Astrocyte of the cerebellum (primary cell): ENCODE results near the gene TP63.

ENCODE experiments used
- DNase-seq: peaks from one replicate; pipeline ENCODE4 v3.0.0-alpha.2; 2011; ENCODE audit warnings: low read depth
- H3K4me3 ChIP-seq: 2 replicates; pipeline ENCODE4 v1.5.1; 2011; ENCODE audit warnings: mild to moderate bottlenecking, low read depth, low read length, moderate library complexity
- in situ Hi-C: cut with HindIII; loops from 2 replicates; pipeline ENCODE4 v1.10.0; 2017; ENCODE audit warnings: low sequenced_read_pairs
- TF ChIP-seq, protein P1 (sequence below): IDR thresholded peaks from 2 replicates; pipeline ENCODE4 v1.5.1; 2012; ENCODE audit warnings: low read length, low read depth, moderate library complexity, mild to moderate bottlenecking; ENCODE audit errors: missing control alignments

TP63 gene

GRCh38 chr3:189698811-189699210, 67.6 kb downstream of the TP63 start:
- TF ChIP-seq, protein P1, sequence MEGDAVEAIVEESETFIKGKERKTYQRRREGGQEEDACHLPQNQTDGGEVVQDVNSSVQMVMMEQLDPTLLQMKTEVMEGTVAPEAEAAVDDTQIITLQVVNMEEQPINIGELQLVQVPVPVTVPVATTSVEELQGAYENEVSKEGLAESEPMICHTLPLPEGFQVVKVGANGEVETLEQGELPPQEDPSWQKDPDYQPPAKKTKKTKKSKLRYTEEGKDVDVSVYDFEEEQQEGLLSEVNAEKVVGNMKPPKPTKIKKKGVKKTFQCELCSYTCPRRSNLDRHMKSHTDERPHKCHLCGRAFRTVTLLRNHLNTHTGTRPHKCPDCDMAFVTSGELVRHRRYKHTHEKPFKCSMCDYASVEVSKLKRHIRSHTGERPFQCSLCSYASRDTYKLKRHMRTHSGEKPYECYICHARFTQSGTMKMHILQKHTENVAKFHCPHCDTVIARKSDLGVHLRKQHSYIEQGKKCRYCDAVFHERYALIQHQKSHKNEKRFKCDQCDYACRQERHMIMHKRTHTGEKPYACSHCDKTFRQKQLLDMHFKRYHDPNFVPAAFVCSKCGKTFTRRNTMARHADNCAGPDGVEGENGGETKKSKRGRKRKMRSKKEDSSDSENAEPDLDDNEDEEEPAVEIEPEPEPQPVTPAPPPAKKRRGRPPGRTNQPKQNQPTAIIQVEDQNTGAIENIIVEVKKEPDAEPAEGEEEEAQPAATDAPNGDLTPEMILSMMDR, result no peak
- H3K4me3 ChIP-seq, result no peak overlapping the region
- in situ Hi-C loops, result no loop called here
- no peak for DNase-seq

- in situ Hi-C loops, result no loop called here
- TF ChIP-seq, protein P1, result no peak
- DNase-seq, result no peak
- H3K4me3 ChIP-seq, result no peak overlapping the region
Measured at GRCh38 chr3:189699885-189700284, 68.7 kb downstream of the TP63 start.

DNA sequence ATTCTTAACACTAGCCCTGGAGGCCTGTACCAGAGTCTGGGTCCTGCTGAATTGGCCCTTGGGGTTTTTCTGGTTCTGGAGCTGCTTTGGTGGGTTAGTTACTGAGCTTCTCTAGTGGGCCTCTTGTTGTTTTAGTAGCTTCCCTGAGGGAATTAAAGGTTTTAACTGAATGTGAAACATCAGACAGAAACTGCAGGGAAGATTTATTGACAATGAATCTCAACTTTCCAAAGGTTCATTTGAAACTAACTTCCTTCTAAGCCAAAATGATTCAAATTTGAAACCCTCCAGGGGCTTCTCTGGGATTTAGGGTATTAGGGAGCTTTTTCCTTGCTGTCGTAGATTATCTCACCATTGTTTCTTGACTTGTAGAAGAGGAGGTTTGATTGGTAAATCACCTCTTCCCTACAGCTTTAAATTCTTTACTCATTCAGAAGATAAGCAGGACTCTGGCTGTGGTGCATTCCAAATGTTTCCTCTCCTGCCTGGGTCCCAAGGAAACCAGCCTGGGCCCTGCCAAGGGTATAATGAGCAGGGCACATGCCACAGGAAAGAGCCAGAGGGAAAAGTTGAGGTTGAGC, 71.0 kb downstream of the TP63 start:
- DNase-seq, result no peak
- H3K4me3 ChIP-seq, result no peak overlapping the region
- in situ Hi-C loops, result no loop called here
- TF ChIP-seq, protein P1, result no peak

DNA sequence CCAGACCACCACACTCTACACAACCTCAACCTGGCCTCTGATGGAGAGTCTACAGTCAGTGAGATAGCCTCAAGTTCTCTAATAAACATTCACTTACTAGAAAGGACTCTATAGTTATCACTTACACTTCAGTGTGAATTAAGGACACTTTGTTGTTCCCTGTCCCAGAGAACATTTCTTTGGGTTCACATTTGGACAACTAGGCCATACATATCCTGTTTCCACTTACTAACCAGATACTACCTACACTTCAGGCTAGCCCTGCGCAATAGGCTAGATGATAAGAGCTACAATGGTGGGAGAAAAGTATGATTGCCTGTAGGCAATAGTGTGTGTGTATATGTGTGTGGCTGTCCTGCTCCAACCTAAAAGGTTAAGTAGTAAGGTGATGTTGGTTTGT, 72.7 kb downstream of the TP63 start:
- in situ Hi-C loops, result no loop called here
- no peak overlapping the region for H3K4me3 ChIP-seq
- DNase-seq, result no peak
- TF ChIP-seq, protein P1, result no peak

DNA sequence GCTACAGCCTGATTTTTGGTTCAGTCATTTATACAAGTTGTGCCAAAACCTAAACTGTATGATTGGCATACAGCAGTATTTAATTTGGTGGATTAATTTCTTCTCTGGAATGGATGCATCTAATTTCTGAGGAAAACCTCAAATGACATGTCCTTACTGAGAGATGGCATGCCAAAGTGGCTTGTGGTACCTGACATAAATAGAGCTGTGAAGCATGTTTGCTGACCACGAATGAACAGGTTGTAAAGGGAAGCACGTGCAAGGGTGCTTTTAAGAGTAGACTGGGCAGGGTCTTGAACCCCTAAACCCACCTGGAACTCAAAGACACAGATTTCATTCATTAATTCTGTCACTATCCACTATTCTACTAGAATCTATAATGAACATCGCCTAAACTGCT, 77.2 kb downstream of the TP63 start:
- TF ChIP-seq, protein P1, result no peak
- H3K4me3 ChIP-seq, result no peak overlapping the region
- in situ Hi-C loops, result no loop called here
- DNase-seq, result no peak

GRCh38 chr3:189710620-189711402, 79.6 kb downstream of the TP63 start:
- no peak overlapping the region for H3K4me3 ChIP-seq
- DNase-seq, result peak; percentile 98
- in situ Hi-C loops, result no loop called here
- TF ChIP-seq, protein P1, result no peak
